ENCODE results near the gene CBLL1.

CBLL1 gene

GRCh38 chr7:107718456-107719193, 25.3 kb upstream of the CBLL1 start:
- in situ Hi-C loops (cut with HindIII; ENCODE audit: low sequenced_read_pairs), result no loop called here
- no peak for DNase-seq (ENCODE audit: low read depth, low spot score)
- no peak for TF ChIP-seq CTCF (IDR thresholded peaks at IDR 0.05; ENCODE audit: low read depth, low read length)
- H3K4me3 ChIP-seq (ENCODE audit: low read depth, low read length), result no peak overlapping the region

GRCh38 chr7:107721286-107721685, 22.7 kb upstream of the CBLL1 start:
- TF ChIP-seq CTCF (IDR thresholded peaks at IDR 0.05; ENCODE audit: low read depth, low read length), result no peak
- no peak overlapping the region for H3K4me3 ChIP-seq (ENCODE audit: low read depth, low read length)
- in situ Hi-C loops (cut with HindIII; ENCODE audit: low sequenced_read_pairs), result no loop called here
- no peak for DNase-seq (ENCODE audit: low read depth, low spot score)

- in situ Hi-C loops (cut with HindIII; ENCODE audit: low sequenced_read_pairs), result no loop called here
- no peak for DNase-seq (ENCODE audit: low read depth, low spot score)
- no peak for TF ChIP-seq CTCF (IDR thresholded peaks at IDR 0.05; ENCODE audit: low read depth, low read length)
- H3K4me3 ChIP-seq (ENCODE audit: low read depth, low read length), result no peak overlapping the region
Observed at GRCh38 chr7:107723255-107723654, 20.7 kb upstream of the CBLL1 start.

- in situ Hi-C loops (cut with HindIII; ENCODE audit: low sequenced_read_pairs), result no loop called here
- DNase-seq (ENCODE audit: low read depth, low spot score), result peak; percentile 59
- TF ChIP-seq CTCF (IDR thresholded peaks at IDR 0.05; ENCODE audit: low read depth, low read length), result peak; percentile 58
- H3K4me3 ChIP-seq (ENCODE audit: low read depth, low read length), result no peak overlapping the region
Observed at GRCh38 chr7:107725138-107725740, 18.7 kb upstream of the CBLL1 start.

GRCh38 chr7:107726356-107727130, 17.4 kb upstream of the CBLL1 start:
- DNase-seq (ENCODE audit: low read depth, low spot score), result no peak
- TF ChIP-seq CTCF (IDR thresholded peaks at IDR 0.05; ENCODE audit: low read depth, low read length), result no peak
- H3K4me3 ChIP-seq (ENCODE audit: low read depth, low read length), result no peak overlapping the region
- in situ Hi-C loops (cut with HindIII; ENCODE audit: low sequenced_read_pairs), result no loop called here

- DNase-seq (ENCODE audit: low read depth, low spot score), result no peak
- no peak for TF ChIP-seq CTCF (IDR thresholded peaks at IDR 0.05; ENCODE audit: low read depth, low read length)
- no peak overlapping the region for H3K4me3 ChIP-seq (ENCODE audit: low read depth, low read length)
- in situ Hi-C loops (cut with HindIII; ENCODE audit: low sequenced_read_pairs), result no loop called here
Observed at GRCh38 chr7:107728276-107728675, 15.7 kb upstream of the CBLL1 start.
